ENCODE results near the gene SLC2A1.
A peak's percentile ranks its signal among the peaks of the same experiment; 100 is the strongest.

Gene SLC2A1

GRCh38 chr1:42947965-42948732, 10.5 kb downstream of the SLC2A1 start:
- H4K12ac ChIP-seq (ENCODE audit: low read depth, low read length), result no peak overlapping the region
- peak overlapping the region; percentile 3 for H3K18ac ChIP-seq (ENCODE audit: low read length)
- no peak overlapping the region for H3K4me3 ChIP-seq (ENCODE audit: low read depth, low read length)
- H3K4ac ChIP-seq (ENCODE audit: low read depth, low read length), result peak overlapping the region; percentile 88
- H2AFZ ChIP-seq (ENCODE audit: insufficient read depth, low read length, poor library complexity), result no peak overlapping the region
- H3K9ac ChIP-seq (ENCODE audit: low read length), result no peak overlapping the region
- peak overlapping the region; percentile 18 for H4K8ac ChIP-seq (ENCODE audit: low read depth, low read length)
- H3K23ac ChIP-seq (ENCODE audit: low read length), result no peak overlapping the region
- H3K4me1 ChIP-seq (ENCODE audit: control insufficient read depth in 1 of 2, insufficient read depth in 2 of 2, low read length in 2 of 2), result peaks cover 67 to 74% of the 10 kb centered on the region in 2 experiments
- WGBS (ENCODE audit: extremely low coverage, insufficient coverage, insufficient read length), result no CpG with 5 or more reads among the region's 13 CpGs
- H4K91ac ChIP-seq (ENCODE audit: low read depth, low read length), result peak overlapping the region; percentile 67
- H3K9me3 ChIP-seq (ENCODE audit: insufficient read depth, low read depth, low read length), result no peaks in the 10 kb centered on the region
- DNase-seq, result no peak
- no peaks in the 10 kb centered on the region for H3K27me3 ChIP-seq (ENCODE audit: insufficient read depth, low read length)
- peak overlapping the region; percentile 72 for H2BK12ac ChIP-seq (ENCODE audit: low read length)
- H3K14ac ChIP-seq (ENCODE audit: low read length), result peak overlapping the region; percentile 1
- peaks cover 63% of the 10 kb centered on the region for H3K79me2 ChIP-seq (ENCODE audit: control insufficient read depth, insufficient read depth, low read length, poor library complexity)
- H2BK5ac ChIP-seq (ENCODE audit: low read depth, low read length, poor library complexity), result peak overlapping the region; percentile 54
- no peak overlapping the region for H3K4me2 ChIP-seq (ENCODE audit: low read length)
- H3K36me3 ChIP-seq (ENCODE audit: control insufficient read depth in 1 of 2, insufficient read depth in 2 of 2, low read length in 2 of 2), result peaks cover 61 to 63% of the 10 kb centered on the region in 2 experiments
- peak overlapping the region; percentile 0 for H3K27ac ChIP-seq (ENCODE audit: low read depth, low read length)
- peaks cover 42% of the 10 kb centered on the region for H3K79me1 ChIP-seq (ENCODE audit: low read length)
- peak overlapping the region; percentile 42 for H2AK5ac ChIP-seq (ENCODE audit: low read length)
- peak overlapping the region; percentile 13 for H2BK120ac ChIP-seq (ENCODE audit: insufficient read depth, low read length, poor library complexity)

GRCh38 chr1:42947117-42947516, 11.6 kb downstream of the SLC2A1 start:
- Histone ChIP-seq H2AFZ (ENCODE audit: insufficient read depth, low read length, poor library complexity) (no peak overlapping the region), H3K9ac (ENCODE audit: low read length) (no peak overlapping the region), H4K8ac (ENCODE audit: low read depth, low read length) (no peak overlapping the region), H2AK5ac (ENCODE audit: low read length) (no peak overlapping the region), H3K79me1 (ENCODE audit: low read length) (peaks cover 39% of the 10 kb centered on the region), H4K91ac (ENCODE audit: low read depth, low read length) (no peak overlapping the region), H3K14ac (ENCODE audit: low read length) (no peak overlapping the region), H4K12ac (ENCODE audit: low read depth, low read length) (no peak overlapping the region), H3K36me3 (ENCODE audit: control insufficient read depth in 1 of 2, insufficient read depth in 2 of 2, low read length in 2 of 2) (peaks cover 60 to 63% of the 10 kb centered on the region in 2 experiments), H3K4ac (ENCODE audit: low read depth, low read length) (peak overlapping the region; percentile 88), H3K4me2 (ENCODE audit: low read length) (no peak overlapping the region), H3K23ac (ENCODE audit: low read length) (no peak overlapping the region), H2BK120ac (ENCODE audit: insufficient read depth, low read length, poor library complexity) (no peak overlapping the region), H3K18ac (ENCODE audit: low read length) (no peak overlapping the region), H3K27me3 (ENCODE audit: insufficient read depth, low read length) (no peaks in the 10 kb centered on the region), H3K4me1 (ENCODE audit: control insufficient read depth in 1 of 2, insufficient read depth in 2 of 2, low read length in 2 of 2) (peaks cover 65 to 73% of the 10 kb centered on the region in 2 experiments), H3K79me2 (ENCODE audit: control insufficient read depth, insufficient read depth, low read length, poor library complexity) (peaks cover 54% of the 10 kb centered on the region), H3K4me3 (ENCODE audit: low read depth, low read length) (no peak overlapping the region), H3K27ac (ENCODE audit: low read depth, low read length) (no peak overlapping the region), H3K9me3 (ENCODE audit: insufficient read depth, low read depth, low read length) (no peaks in the 10 kb centered on the region), H2BK12ac (ENCODE audit: low read length) (peak overlapping the region; percentile 34), H2BK5ac (ENCODE audit: low read depth, low read length, poor library complexity) (no peak overlapping the region)
- no CpG with 5 or more reads among the region's 4 CpGs for WGBS (ENCODE audit: extremely low coverage, insufficient coverage, insufficient read length)
- DNase-seq, result no peak

- H3K4me2 ChIP-seq (ENCODE audit: low read length), result peak overlapping the region; percentile 9
- H2BK120ac ChIP-seq (ENCODE audit: insufficient read depth, low read length, poor library complexity), result peak overlapping the region; percentile 2
- peak overlapping the region; percentile 5 for H2BK5ac ChIP-seq (ENCODE audit: low read depth, low read length, poor library complexity)
- no peaks in the 10 kb centered on the region for H3K9me3 ChIP-seq (ENCODE audit: insufficient read depth, low read depth, low read length)
- peak overlapping the region; percentile 68 for H4K91ac ChIP-seq (ENCODE audit: low read depth, low read length)
- H3K27me3 ChIP-seq (ENCODE audit: insufficient read depth, low read length), result no peaks in the 10 kb centered on the region
- H3K18ac ChIP-seq (ENCODE audit: low read length), result peak overlapping the region; percentile 76
- no peak overlapping the region for H4K12ac ChIP-seq (ENCODE audit: low read depth, low read length)
- peak overlapping the region; percentile 59 for H4K8ac ChIP-seq (ENCODE audit: low read depth, low read length)
- H3K79me1 ChIP-seq (ENCODE audit: low read length), result peaks cover 45% of the 10 kb centered on the region
- peak overlapping the region; percentile 1 for H2BK12ac ChIP-seq (ENCODE audit: low read length)
- H3K4me1 ChIP-seq (ENCODE audit: control insufficient read depth in 1 of 2, insufficient read depth in 2 of 2, low read length in 2 of 2), result peaks cover 71 to 74% of the 10 kb centered on the region in 2 experiments
- peaks cover 52% of the 10 kb centered on the region for H3K79me2 ChIP-seq (ENCODE audit: control insufficient read depth, insufficient read depth, low read length, poor library complexity)
- H3K4ac ChIP-seq (ENCODE audit: low read depth, low read length), result peak overlapping the region; percentile 88
- H3K27ac ChIP-seq (ENCODE audit: low read depth, low read length), result peak overlapping the region; percentile 48
- peaks cover 60 to 64% of the 10 kb centered on the region in 2 experiments for H3K36me3 ChIP-seq (ENCODE audit: control insufficient read depth in 1 of 2, insufficient read depth in 2 of 2, low read length in 2 of 2)
- no CpG with 5 or more reads among the region's 10 CpGs for WGBS (ENCODE audit: extremely low coverage, insufficient coverage, insufficient read length)
- no peak for DNase-seq
- peak overlapping the region; percentile 18 for H2AFZ ChIP-seq (ENCODE audit: insufficient read depth, low read length, poor library complexity)
- no peak overlapping the region for H3K9ac ChIP-seq (ENCODE audit: low read length)
- H3K23ac ChIP-seq (ENCODE audit: low read length), result no peak overlapping the region
- H2AK5ac ChIP-seq (ENCODE audit: low read length), result peak overlapping the region; percentile 66
- H3K4me3 ChIP-seq (ENCODE audit: low read depth, low read length), result no peak overlapping the region
- peak overlapping the region; percentile 12 for H3K14ac ChIP-seq (ENCODE audit: low read length)
These were observed 12.4 kb downstream of the SLC2A1 start for GRCh38 chr1:42946120-42946898.

GRCh38 chr1:42945164-42945563, 13.5 kb downstream of the SLC2A1 start:
- H3K27ac ChIP-seq (ENCODE audit: low read depth, low read length), result peak overlapping the region; percentile 57
- H3K79me1 ChIP-seq (ENCODE audit: low read length), result peaks cover 51% of the 10 kb centered on the region
- no peak overlapping the region for H3K4me2 ChIP-seq (ENCODE audit: low read length)
- peaks cover 55% of the 10 kb centered on the region for H3K79me2 ChIP-seq (ENCODE audit: control insufficient read depth, insufficient read depth, low read length, poor library complexity)
- no CpG with 5 or more reads among the region's 6 CpGs for WGBS (ENCODE audit: extremely low coverage, insufficient coverage, insufficient read length)
- H4K8ac ChIP-seq (ENCODE audit: low read depth, low read length), result no peak overlapping the region
- no peak overlapping the region for H4K12ac ChIP-seq (ENCODE audit: low read depth, low read length)
- H3K18ac ChIP-seq (ENCODE audit: low read length), result peak overlapping the region; percentile 76
- H3K9me3 ChIP-seq (ENCODE audit: insufficient read depth, low read depth, low read length), result no peaks in the 10 kb centered on the region
- H3K4me1 ChIP-seq (ENCODE audit: control insufficient read depth in 1 of 2, insufficient read depth in 2 of 2, low read length in 2 of 2), result peaks cover 78% of the 10 kb centered on the region in 2 experiments
- no peak overlapping the region for H2AK5ac ChIP-seq (ENCODE audit: low read length)
- no peak overlapping the region for H3K4me3 ChIP-seq (ENCODE audit: low read depth, low read length)
- no peak overlapping the region for H2BK5ac ChIP-seq (ENCODE audit: low read depth, low read length, poor library complexity)
- no peak overlapping the region for H3K14ac ChIP-seq (ENCODE audit: low read length)
- no peak overlapping the region for H2AFZ ChIP-seq (ENCODE audit: insufficient read depth, low read length, poor library complexity)
- H3K9ac ChIP-seq (ENCODE audit: low read length), result no peak overlapping the region
- peak overlapping the region; percentile 12 for H3K4ac ChIP-seq (ENCODE audit: low read depth, low read length)
- H2BK120ac ChIP-seq (ENCODE audit: insufficient read depth, low read length, poor library complexity), result no peak overlapping the region
- H4K91ac ChIP-seq (ENCODE audit: low read depth, low read length), result peak overlapping the region; percentile 1
- H3K36me3 ChIP-seq (ENCODE audit: control insufficient read depth in 1 of 2, insufficient read depth in 2 of 2, low read length in 2 of 2), result peaks cover 64 to 69% of the 10 kb centered on the region in 2 experiments
- no peak overlapping the region for H3K23ac ChIP-seq (ENCODE audit: low read length)
- no peaks in the 10 kb centered on the region for H3K27me3 ChIP-seq (ENCODE audit: insufficient read depth, low read length)
- DNase-seq, result no peak
- H2BK12ac ChIP-seq (ENCODE audit: low read length), result no peak overlapping the region

All from trophoblast cell (in vitro differentiated cells and primary cell).